PC-9 (cell line): ENCODE data around the gene ZNF526.

Experiments
- EZH2 ChIP-seq: fragments of 200-600 bp; sonication (generic); IDR thresholded peaks from 2 replicates; pipeline ENCODE4 v1.8.0; 2017; ENCODE audit warnings: antibody characterized with exemption, low read depth
- TF ChIP-seq, protein P1 (sequence below): fragments of 200-600 bp; sonication (generic); conservative IDR thresholded peaks from 2 replicates; pipeline ENCODE4 v1.6.1; 2017; ENCODE audit warnings: mixed run types, antibody characterized with exemption, mild to moderate bottlenecking, moderate library complexity

DNA sequence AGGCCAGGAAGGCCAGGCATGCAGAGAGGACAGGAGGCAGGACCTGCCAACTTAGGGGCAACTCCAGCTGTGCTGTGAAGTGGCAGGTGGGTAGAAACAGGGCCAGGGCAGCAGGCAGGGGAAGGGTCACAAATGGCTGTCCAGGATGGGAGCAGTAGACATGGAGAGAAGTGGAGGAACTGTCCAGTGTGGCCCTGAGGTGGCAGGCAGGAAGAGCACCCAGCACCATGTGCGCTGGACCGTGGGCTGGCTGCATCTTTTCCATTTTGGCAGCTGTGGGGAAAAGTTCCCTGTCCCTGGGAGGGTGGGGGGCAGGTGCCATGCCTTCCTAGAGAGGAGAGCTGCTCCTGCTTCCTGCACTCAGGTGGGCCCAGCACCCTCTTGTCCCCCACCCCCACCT, 16.4 kb upstream of the ZNF526 start:
- TF ChIP-seq, protein P1, sequence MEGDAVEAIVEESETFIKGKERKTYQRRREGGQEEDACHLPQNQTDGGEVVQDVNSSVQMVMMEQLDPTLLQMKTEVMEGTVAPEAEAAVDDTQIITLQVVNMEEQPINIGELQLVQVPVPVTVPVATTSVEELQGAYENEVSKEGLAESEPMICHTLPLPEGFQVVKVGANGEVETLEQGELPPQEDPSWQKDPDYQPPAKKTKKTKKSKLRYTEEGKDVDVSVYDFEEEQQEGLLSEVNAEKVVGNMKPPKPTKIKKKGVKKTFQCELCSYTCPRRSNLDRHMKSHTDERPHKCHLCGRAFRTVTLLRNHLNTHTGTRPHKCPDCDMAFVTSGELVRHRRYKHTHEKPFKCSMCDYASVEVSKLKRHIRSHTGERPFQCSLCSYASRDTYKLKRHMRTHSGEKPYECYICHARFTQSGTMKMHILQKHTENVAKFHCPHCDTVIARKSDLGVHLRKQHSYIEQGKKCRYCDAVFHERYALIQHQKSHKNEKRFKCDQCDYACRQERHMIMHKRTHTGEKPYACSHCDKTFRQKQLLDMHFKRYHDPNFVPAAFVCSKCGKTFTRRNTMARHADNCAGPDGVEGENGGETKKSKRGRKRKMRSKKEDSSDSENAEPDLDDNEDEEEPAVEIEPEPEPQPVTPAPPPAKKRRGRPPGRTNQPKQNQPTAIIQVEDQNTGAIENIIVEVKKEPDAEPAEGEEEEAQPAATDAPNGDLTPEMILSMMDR: no peak
- TF ChIP-seq EZH2: no peak
